Left lung (tissue), 10 donors: ENCODE measurements around the gene TTC39C. TPM values are rescaled to one million over a fixed set of nuclear protein-coding genes. Genes with fewer than 3 reads are reported as not detected.

Experiments used
- ATAC-seq: fragments of 200-7000 bp; cut with Tn5 transposase; one replicate; pipeline ENCODE4 v1.9.1; 2020; ENCODE audit warnings: moderate library complexity
- DNase-seq, 4 donors: peaks; one replicate each; pipeline ENCODE4 v3.0.0-alpha.2; 2013 to 2020
- H3K27ac ChIP-seq, 2 donors: fragments of 200-600 bp; sonication (generic) in 1 of 2; one replicate each; pipeline versions ENCODE4 v1.5.0 to v1.8.0; 2020 to 2021
- H3K27me3 ChIP-seq, 2 donors: fragments of 200-600 bp; sonication (generic) in 1 of 2; one replicate each; pipeline versions ENCODE4 v1.5.0 to v1.8.0; 2020 to 2021
- H3K36me3 ChIP-seq, 2 donors: fragments of 200-600 bp; sonication (generic) in 1 of 2; one replicate each; pipeline versions ENCODE4 v1.5.0 to v1.8.0; 2020 to 2021
- H3K4me1 ChIP-seq, 2 donors: fragments of 200-600 bp; one replicate each; pipeline ENCODE4 v1.8.0; 2021
- H3K4me3 ChIP-seq, 2 donors: fragments of 200-600 bp; sonication (generic) in 1 of 2; one replicate each; pipeline versions ENCODE4 v1.5.0 to v1.8.0; 2020 to 2021; ENCODE audit warnings: mild to moderate bottlenecking in 1 of 2
- H3K9me3 ChIP-seq, 2 donors: fragments of 200-600 bp; sonication (generic) in 1 of 2; one replicate each; pipeline versions ENCODE4 v1.5.0 to v1.8.0; 2020 to 2021
- intact Hi-C, 2 donors: fragments of 100-400 bp; cut with DNase I; formaldehyde crosslinking; loops; one replicate each; pipeline versions ENCODE4 v1.11.2 to v1.14.2; 2022
- polyA plus RNA-seq, 6 donors: library from polyadenylated mRNA; unstranded; fragments of 120-200 nt; gene quantifications; one replicate each; pipeline ENCODE4 v1.2.1, GENCODE V29; 2013; ENCODE audit not compliant: insufficient read length in 6 of 6
- total RNA-seq, 2 donors: library from RNA; stranded (reverse); fragmentation: NEBNext Ultra II Directional; extraction: Animal tissue kit (Norgen Biotek cat#: 25700); gene quantifications; one replicate each; pipeline ENCODE4 v1.2.1, GENCODE V29; 2021
- TF ChIP-seq, protein P1 (sequence below), 2 donors: fragments of 200-600 bp; sonication (generic) in 1 of 2; IDR thresholded peaks; one replicate each; pipeline versions ENCODE4 v1.5.0 to v1.8.0; 2021; ENCODE audit warnings: antibody characterized with exemption in 2 of 2
- donor health status: DM: no; HTN: yes; CAD: no.
- donor health status: DM: no; HTN: no; CAD: no.

TTC39C gene
- total and polyA plus RNA-seq, 8 donors: 12.0 to 19.3 (median 15.1) TPM

DNA sequence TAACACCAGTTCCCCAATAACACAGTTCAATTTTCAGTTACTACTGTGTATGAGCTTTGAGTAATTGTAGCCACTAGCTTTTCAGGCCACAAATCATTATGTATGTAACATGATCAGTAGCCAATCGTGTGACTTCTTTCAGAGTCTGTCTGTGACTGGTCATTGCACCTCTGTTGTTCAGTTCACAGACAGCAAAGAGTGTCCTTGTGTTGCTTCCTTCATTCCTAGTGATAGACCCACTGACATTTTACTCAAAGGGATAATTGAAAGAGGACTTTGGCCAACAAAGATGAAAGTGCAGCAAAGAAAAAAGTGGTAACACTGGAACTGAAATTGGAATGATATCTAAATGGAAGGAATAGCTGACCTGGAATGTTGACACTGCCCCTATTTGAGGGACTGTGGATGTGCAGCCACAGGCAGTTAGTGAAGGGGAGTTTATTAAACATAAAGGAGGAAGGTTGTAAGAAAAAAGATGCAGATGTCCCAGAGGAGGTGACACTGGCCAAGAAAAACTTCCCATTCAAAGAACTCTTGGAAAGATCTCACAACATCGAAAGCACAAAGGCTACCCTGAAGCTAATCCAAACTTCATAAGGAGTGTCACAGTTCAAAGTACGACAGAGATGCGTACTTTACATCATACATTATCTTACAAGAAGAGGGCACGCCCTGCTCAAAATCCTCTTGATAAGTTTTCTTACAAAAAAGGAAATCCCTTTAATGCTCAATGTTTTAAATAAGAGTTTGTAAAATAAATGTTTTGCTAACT, 19.3 kb downstream of the TTC39C start:
- no peaks in the 10 kb centered on the region for H3K36me3 ChIP-seq
- no peak overlapping the region for H3K4me3 ChIP-seq
- H3K9me3 ChIP-seq: no peaks in the 10 kb centered on the region
- H3K4me1 ChIP-seq: peaks cover 0 to 3% of the 10 kb centered on the region in 2 donors
- H3K27ac ChIP-seq: no peak overlapping the region
- H3K27me3 ChIP-seq: no peaks in the 10 kb centered on the region
- intact Hi-C loops: no loop called here
- ATAC-seq (no peak), DNase-seq (no peak)
- TF ChIP-seq, protein P1, sequence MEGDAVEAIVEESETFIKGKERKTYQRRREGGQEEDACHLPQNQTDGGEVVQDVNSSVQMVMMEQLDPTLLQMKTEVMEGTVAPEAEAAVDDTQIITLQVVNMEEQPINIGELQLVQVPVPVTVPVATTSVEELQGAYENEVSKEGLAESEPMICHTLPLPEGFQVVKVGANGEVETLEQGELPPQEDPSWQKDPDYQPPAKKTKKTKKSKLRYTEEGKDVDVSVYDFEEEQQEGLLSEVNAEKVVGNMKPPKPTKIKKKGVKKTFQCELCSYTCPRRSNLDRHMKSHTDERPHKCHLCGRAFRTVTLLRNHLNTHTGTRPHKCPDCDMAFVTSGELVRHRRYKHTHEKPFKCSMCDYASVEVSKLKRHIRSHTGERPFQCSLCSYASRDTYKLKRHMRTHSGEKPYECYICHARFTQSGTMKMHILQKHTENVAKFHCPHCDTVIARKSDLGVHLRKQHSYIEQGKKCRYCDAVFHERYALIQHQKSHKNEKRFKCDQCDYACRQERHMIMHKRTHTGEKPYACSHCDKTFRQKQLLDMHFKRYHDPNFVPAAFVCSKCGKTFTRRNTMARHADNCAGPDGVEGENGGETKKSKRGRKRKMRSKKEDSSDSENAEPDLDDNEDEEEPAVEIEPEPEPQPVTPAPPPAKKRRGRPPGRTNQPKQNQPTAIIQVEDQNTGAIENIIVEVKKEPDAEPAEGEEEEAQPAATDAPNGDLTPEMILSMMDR (IDR thresholded peaks at IDR 0.05): no peak

DNA sequence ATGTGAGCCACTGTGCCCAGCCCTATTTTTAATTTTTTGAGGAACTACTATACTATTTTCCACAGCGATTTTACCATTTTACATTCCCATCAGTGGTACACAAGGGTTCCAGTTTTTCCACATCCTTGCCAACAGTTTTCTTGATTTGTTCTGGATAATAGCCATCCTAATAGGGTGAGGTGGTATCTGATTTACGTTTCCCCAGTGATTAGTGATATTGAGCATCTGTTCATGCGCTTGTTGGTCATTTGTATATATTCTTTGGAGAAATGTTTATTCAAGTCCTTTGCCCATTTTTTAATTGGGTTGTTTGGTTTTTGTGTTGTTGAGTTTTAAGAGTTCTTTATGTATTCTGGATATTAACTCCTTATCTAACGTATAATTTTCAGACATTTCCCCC, 20.8 kb downstream of the TTC39C start:
- ATAC-seq: no peak
- TF ChIP-seq, protein P1 (IDR thresholded peaks at IDR 0.05): no peak

DNA sequence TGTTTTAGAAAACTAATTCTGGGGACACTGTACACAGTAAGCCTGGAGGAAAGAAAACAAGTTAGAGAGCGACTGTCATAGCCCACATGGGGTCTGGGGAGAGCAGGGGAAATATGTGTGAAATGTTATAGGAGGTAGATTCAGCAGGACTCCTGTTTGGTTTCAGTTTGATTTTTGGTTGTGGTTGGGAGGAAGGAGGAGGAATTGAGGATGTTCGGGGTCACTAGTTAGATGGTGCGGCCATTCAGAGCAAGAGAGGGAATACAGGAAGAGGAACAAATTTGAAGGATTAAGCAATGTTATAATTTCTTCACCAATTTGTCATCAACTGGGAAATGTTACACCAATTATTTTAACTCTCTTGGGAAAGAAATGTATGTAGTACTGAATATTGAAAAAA, 25.1 kb downstream of the TTC39C start:
- peaks cover 0 to 30% of the 10 kb centered on the region in 2 donors for H3K4me1 ChIP-seq
- H3K27ac ChIP-seq: no peak overlapping the region
- no peaks in the 10 kb centered on the region for H3K9me3 ChIP-seq
- H3K27me3 ChIP-seq: no peaks in the 10 kb centered on the region
- no peak for DNase-seq
- H3K36me3 ChIP-seq: no peaks in the 10 kb centered on the region
- TF ChIP-seq, protein P1 (IDR thresholded peaks at IDR 0.05): no peak
- intact Hi-C loops: no loop called here
- H3K4me3 ChIP-seq: no peak overlapping the region
- no peak for ATAC-seq

More for the DNA sequence above, 20.8 kb downstream of the TTC39C start:
- Histone ChIP-seq H3K4me3 (no peak overlapping the region), H3K9me3 (no peaks in the 10 kb centered on the region), H3K27ac (no peak overlapping the region), H3K4me1 (peaks cover 0 to 15% of the 10 kb centered on the region in 2 donors), H3K27me3 (no peaks in the 10 kb centered on the region), H3K36me3 (no peaks in the 10 kb centered on the region)
- DNase-seq: no peak
- intact Hi-C loops: no loop called here

DNA sequence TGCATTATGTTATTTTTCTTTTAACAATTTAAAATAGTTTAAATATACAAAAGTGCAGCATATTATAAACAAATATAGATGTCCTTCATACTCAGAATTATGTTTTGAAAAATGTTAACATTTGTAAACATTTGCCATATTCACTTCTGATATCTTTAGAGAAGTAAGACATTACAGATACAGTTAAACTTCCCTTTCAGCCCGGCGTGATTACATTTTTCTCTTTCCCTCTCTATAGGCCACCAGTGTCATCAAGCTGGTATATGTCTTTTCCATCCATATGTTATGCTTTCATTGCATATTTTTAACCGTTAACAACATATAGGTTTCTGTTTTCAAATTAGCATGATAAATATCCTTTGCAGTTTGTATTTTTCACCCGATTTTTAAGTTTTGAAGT, 27.1 kb downstream of the TTC39C start:
- ATAC-seq (no peak), DNase-seq (no peak)
- no peaks in the 10 kb centered on the region for H3K27me3 ChIP-seq
- H3K36me3 ChIP-seq: no peaks in the 10 kb centered on the region
- no peak overlapping the region for H3K4me3 ChIP-seq
- no peak overlapping the region for H3K27ac ChIP-seq
- intact Hi-C loops: no loop called here
- no peaks in the 10 kb centered on the region for H3K9me3 ChIP-seq
- peaks cover 0 to 30% of the 10 kb centered on the region in 2 donors for H3K4me1 ChIP-seq
- TF ChIP-seq, protein P1 (IDR thresholded peaks at IDR 0.05): no peak

DNA sequence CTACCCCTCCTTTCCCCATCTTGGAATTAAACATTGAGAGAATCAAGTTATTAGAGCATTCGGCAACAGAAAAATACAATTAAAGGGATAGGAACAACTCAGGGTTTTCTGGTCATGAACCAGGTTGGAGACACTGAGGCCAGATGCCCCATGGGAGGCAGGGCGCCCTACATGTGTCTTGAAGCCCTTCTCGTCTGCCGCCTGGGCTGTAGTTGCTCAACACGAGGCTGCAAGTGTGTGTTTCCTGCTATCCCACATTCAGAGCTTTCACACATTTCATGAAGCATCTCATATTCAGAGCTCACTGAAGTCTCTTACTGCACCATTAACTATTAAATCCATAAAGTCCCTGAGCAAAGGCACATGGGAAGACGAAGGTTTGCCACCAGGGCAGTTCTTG, 28.8 kb downstream of the TTC39C start:
- H3K4me3 ChIP-seq: no peak overlapping the region
- peaks cover 0 to 30% of the 10 kb centered on the region in 2 donors for H3K4me1 ChIP-seq
- no peak for ATAC-seq
- intact Hi-C loops: no loop called here
- DNase-seq: no peak
- TF ChIP-seq, protein P1 (IDR thresholded peaks at IDR 0.05): no peak
- H3K27me3 ChIP-seq: no peaks in the 10 kb centered on the region
- H3K27ac ChIP-seq: no peak overlapping the region
- H3K9me3 ChIP-seq: no peaks in the 10 kb centered on the region
- no peaks in the 10 kb centered on the region for H3K36me3 ChIP-seq
